ENCODE measurements around the gene LHX1.
A peak's percentile ranks its signal among the peaks of the same experiment; 100 is the strongest.

Gene LHX1

GRCh38 chr17:36939052-36939801 lies 2.0 kb downstream of the LHX1 start:
- no peak for DNase-seq (ENCODE audit: low spot score)

GRCh38 chr17:36939802-36940312 lies 2.6 kb downstream of the LHX1 start:
- DNase-seq (ENCODE audit: low spot score) = no peak

- no peak for DNase-seq (ENCODE audit: low spot score)
Measured at GRCh38 chr17:36940313-36941264, 3.3 kb downstream of the LHX1 start.

- no peak for DNase-seq (ENCODE audit: low spot score)
Measured at GRCh38 chr17:36941265-36942010, 4.2 kb downstream of the LHX1 start.

DNA sequence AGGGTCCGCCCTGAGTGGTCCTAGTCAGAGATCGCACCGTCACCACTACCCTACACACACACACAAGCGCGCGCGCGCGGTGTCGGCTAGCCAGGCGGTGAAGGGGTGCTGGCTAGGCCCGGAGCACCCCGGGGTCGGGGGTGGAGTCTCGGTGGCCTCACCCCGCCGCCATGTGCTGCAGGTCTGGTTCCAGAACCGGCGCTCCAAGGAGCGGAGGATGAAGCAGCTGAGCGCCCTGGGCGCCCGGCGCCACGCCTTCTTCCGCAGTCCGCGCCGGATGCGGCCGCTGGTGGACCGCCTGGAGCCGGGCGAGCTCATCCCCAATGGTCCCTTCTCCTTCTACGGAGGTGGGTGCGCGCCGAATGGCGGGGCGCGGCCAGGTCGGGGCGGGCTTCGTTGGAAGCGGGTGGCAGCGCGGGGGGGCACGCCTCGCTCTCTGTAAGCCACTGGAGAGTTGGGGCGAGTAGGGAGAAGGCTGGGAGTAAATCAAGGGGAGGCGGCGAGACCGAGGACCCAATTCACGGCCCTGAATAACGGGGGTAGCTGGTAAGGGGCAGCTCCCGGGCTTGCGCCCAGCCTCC lies 4.8 kb downstream of the LHX1 start:
- no peak for DNase-seq (ENCODE audit: low spot score)

GRCh38 chr17:36942631-36943125 lies 5.4 kb downstream of the LHX1 start:
- DNase-seq (ENCODE audit: low spot score) = no peak

DNA sequence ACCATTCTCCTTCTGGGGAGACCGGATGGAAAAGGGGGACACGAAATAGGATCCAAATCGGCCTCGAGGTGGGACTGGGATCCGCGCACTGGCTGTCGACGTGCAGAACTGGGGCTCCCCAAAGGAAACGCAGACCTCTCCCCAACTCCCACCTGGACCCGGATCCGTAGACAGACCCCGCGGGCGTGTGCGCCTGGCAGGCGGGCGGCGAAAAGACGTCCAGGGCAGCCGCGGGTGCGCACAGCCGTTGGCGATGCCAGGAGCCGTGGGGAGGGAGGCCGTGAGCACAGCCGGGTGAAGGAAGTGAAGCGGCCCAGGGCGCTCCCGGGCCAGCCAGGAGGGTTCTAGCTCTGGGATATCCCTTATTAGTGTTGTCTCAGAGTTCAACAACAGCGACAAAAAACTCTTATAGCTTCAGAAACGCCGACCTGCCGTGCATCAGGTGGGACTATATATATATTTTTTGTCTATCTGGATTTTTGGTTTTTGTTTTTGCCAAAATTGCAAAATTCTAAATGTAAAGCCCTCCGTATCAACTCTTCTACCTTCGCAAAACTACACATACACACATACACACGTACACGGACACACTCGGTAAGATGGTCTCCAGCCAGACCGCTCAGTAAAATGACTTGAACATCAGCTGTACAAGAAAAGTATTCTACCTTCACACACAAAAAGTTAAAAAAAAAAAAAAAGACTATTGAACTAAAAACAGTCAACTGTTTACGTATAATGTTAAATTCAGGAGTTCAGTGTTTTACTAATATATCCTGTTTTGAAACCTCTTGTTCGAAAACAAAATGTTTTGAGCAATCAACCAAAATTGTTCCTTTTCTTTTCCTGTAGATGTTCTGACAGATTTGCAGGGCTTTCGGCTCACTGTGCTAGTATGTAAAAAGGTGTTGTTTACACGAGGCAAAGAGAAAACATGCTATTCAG lies 6.2 kb downstream of the LHX1 start:
- no peak for DNase-seq (ENCODE audit: low spot score)

DNA sequence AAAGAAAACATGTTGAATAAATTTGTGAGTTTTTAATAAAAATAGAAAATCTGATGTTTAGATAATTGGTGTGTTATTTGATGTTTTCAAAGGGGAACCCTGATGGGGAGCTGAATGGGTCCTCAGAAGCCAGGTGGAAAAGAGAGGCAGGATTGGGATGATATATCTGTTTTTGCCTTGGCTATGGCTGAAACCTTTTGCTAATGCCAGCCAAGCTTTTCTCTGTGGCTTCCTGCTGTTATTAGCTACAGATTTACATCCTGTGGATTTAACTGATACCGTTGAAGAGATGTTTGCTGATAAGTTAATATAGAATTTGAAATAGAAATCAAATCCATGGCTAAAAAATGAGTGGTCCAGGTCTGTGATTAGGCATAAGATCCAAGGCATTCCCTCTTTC lies 7.3 kb downstream of the LHX1 start:
- DNase-seq (ENCODE audit: low spot score) = no peak

GRCh38 chr17:36945140-36945539 lies 7.9 kb downstream of the LHX1 start:
- no peak for DNase-seq (ENCODE audit: low spot score)

DNA sequence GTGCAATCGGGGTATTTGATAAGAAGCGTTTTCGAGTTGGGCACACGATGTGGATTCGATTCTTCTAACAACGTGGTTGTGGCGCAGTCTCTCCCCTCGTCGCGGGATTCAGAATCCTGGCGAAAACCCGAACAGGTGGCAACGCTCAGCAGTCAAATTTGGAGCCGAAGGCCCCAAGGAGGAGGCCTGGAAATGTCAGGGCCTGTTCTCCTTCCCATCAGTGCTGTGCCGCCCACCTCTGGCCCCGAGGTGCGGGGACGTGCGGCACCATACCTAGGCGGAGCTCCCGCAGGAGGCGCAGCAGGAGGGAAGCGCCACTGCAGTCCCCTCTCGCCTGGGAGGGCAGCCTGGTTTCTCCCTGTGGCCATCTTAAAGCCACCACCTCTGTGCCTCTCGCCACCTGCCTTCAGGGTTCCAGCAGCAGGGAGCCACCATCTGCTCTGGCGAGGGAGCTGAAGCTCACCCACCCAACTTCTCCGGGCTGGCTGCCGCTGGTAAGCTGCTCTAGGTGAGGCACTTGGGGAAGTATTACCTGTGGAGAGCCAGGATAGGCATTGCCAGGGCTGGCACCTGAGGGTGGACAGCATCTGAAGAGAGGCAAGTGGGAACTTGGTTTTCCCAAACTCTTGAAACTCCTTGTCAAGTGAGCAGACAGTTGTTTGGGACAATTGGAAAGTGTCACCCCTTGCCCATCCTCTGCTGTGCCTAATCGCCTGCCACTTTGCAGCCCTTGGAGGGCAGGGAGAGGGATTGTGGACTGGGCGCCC lies 8.9 kb downstream of the LHX1 start:
- no peak for DNase-seq (ENCODE audit: low spot score)

DNA sequence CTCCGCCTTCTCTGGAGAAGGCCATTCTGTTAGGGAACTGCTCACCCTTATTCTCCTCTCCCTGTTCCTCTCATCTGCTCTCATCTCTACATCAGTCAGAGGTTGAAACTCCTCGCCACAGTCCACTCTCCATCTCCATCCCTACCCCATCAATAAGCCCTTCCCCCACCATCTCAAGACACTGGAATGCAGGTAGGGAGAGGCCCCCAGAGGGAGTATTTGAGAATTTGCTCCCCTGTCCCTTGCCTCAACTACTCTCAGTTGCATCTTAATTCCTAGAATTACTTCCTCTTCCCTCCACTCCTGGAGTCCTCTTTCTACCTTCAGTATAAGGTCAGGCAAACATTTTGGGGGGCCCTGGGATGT lies 9.4 kb downstream of the LHX1 start:
- no peak for DNase-seq (ENCODE audit: low spot score)

DNA sequence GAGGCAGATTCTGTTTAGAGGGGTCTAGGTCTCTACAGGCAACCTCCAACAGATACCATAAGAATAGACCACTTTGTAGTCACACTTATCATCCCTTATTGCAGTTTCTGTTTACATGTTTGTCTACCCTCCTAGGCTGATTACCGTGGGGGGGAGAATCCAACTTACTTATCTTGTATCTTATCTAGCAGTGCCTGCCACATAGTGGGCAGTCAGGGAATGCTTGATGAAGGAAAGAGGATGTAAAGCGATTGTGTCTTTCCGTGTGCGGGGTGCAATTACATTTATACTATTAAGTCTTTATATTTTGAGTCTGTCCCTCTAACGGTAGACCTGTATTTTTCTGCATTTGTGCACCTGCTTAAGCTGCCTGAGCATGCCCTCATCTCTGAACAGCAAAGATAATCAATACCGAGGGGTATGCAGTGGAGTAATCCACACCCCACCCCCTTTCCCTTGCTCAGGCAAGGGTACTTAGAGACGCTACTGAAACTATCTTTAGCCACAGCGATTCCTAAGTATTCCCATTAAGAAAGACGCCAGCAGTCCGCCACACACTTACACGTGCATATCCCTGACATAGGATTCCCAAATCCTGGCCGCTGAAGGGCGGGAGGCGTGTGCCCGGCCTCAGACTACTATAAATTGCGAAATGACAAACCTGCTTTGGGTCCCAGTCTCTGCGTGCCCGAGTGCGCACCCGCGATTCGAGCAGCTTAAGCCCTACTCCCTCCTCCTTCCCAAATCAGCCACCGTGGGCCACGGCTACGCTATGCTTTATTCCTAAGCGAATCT lies 10.8 kb downstream of the LHX1 start:
- DNase-seq (ENCODE audit: low spot score) = peak; percentile 16

- peak; percentile 98 for DNase-seq (ENCODE audit: low spot score)
Measured at GRCh38 chr17:36948717-36949460, 11.6 kb downstream of the LHX1 start, which contains the start of gene AATF. Gene AATF, plus strand, starts transcription at chr17:36948954. Its CDS starts 172 bp downstream, at chr17:36949126.

- peak; percentile 32 for DNase-seq (ENCODE audit: low spot score)
Measured at GRCh38 chr17:36949461-36949927, 12.2 kb downstream of the LHX1 start.

GRCh38 chr17:36950027-36950426 lies 12.8 kb downstream of the LHX1 start:
- DNase-seq (ENCODE audit: low spot score) = no peak

DNA sequence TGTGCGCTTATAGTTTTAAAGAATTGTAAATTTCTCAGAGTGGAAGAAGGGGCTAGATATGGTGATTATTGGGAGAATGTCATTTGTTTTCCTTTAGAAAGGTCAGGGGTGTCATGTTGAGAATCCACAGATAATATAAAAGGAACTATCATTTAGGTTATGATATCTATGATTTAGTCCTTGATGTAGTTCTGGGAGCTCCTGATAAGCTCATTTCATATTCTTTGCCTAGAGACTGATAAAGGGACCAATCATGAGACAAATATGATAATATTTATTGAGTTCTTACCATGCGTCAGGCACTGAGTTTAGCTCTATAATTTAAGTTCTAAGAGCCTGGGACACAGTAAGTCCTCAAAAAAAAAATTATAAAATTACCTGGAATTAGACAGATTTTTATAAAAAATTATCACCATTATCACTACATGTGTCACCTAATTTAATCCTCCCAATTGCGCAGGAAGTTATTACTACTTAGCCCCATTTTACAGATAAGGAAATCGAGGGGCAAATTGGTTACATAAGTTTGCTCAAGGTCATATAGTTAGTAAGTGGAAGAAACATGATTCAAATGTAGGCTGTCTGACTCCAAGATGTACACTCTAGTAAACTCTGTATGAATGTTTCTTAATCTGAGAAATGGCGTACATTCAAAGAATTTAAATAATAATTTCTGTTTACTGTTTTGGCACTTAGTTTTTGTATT lies 14.0 kb downstream of the LHX1 start:
- no peak for DNase-seq (ENCODE audit: low spot score)

- no peak for DNase-seq (ENCODE audit: low spot score)
Measured at GRCh38 chr17:36971508-36971907, 34.2 kb downstream of the LHX1 start.
